Mucosa of stomach (tissue), 1 donor: ENCODE measurements around the gene ZDHHC7.

Source experiments
- H3K27me3 ChIP-seq: one replicate; pipeline ENCODE4 v1.7.0; 2013; ENCODE audit warnings: mild to moderate bottlenecking, low read length; ENCODE audit not compliant: control insufficient read depth, insufficient read depth
- H3K36me3 ChIP-seq: one replicate; pipeline ENCODE4 v1.7.0; 2013; ENCODE audit warnings: low read length; ENCODE audit not compliant: control insufficient read depth, insufficient read depth
- H3K4me1 ChIP-seq: one replicate; pipeline ENCODE4 v1.7.0; 2013; ENCODE audit warnings: mild to moderate bottlenecking, low read length; ENCODE audit not compliant: control insufficient read depth, insufficient read depth
- H3K4me3 ChIP-seq: one replicate; pipeline ENCODE4 v1.7.0; 2013; ENCODE audit warnings: low read length
- H3K9ac ChIP-seq: one replicate; pipeline ENCODE4 v1.7.0; 2013; ENCODE audit warnings: mild to moderate bottlenecking, low read length, moderate library complexity
- H3K9me3 ChIP-seq: one replicate; pipeline ENCODE4 v1.7.0; 2013; ENCODE audit warnings: mild to moderate bottlenecking, low read length, moderate library complexity; ENCODE audit not compliant: control insufficient read depth
- donor health status: Pancreatic carcinoma.

Gene ZDHHC7

DNA sequence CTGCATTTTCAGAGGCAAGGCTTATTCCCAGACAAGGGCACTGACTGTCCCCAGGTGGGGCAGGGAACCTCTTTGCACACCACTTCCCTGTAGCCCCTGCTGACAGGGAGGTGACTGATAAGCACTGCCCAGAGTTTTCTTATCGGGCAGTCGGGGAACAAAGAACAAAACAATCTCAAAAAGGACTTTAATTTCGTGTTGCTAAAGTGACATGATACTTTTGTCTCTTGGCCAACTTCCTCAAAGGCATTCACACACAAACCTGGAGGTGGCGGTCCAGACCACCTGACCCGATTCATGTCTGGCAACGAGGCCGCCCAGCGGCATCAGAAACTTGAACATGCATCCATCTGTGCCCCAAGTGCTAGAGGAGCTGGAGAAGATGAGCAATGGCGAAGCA, 28.9 kb downstream of the ZDHHC7 start:
- no peak overlapping the region for H3K4me3 ChIP-seq
- peaks cover 71% of the 10 kb centered on the region for H3K4me1 ChIP-seq
- H3K9ac ChIP-seq = peak overlapping the region; percentile 38
- peaks cover 28% of the 10 kb centered on the region for H3K36me3 ChIP-seq
- H3K27me3 ChIP-seq = no peaks in the 10 kb centered on the region
- H3K9me3 ChIP-seq = no peaks in the 10 kb centered on the region

- peaks cover 62% of the 10 kb centered on the region for H3K4me1 ChIP-seq
- H3K36me3 ChIP-seq = peaks cover 22% of the 10 kb centered on the region
- no peaks in the 10 kb centered on the region for H3K9me3 ChIP-seq
- H3K4me3 ChIP-seq = no peak overlapping the region
- H3K9ac ChIP-seq = no peak overlapping the region
- H3K27me3 ChIP-seq = no peaks in the 10 kb centered on the region
Observed at GRCh38 chr16:84979516-84979915, 31.8 kb downstream of the ZDHHC7 start.

DNA sequence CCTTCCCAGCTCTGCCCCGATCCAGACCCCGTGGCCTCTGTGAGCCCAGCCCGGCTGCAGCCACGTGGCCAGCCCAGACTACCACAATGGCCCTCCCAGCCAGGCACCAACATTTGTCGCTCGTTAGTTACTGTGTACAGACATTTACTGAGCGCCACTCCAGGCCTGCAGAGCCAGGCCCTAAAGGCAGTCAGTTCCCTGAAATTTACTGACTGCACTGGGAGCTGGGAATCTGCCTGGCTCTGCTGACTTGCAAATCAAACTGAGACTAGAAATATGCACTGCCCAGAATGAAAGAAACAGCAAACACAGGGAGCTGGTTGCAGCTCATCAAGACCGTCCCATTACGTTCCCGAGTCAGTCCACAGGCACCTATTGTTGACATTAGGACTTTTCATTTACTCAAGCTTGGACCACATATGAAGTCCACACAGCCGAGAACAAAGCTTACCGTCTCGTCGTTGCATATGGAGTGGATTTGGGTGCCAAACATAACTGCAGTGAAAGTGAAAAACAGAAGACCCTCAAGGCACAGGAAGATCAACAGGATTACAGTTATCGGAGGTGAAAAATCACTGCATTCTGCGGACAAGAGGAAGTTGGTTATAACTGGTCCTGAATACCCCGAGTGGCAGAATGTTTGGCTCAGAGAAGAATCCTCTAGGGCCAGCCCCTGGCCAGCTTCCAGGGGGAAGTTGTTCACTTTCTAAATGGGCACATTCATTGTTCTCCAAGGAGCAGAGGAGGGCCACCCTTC, 34.5 kb downstream of the ZDHHC7 start:
- no peaks in the 10 kb centered on the region for H3K27me3 ChIP-seq
- H3K4me3 ChIP-seq = no peak overlapping the region
- peaks cover 23% of the 10 kb centered on the region for H3K36me3 ChIP-seq
- H3K4me1 ChIP-seq = peaks cover 52% of the 10 kb centered on the region
- H3K9ac ChIP-seq = no peak overlapping the region
- H3K9me3 ChIP-seq = no peaks in the 10 kb centered on the region

- Histone ChIP-seq H3K9me3 (no peaks in the 10 kb centered on the region), H3K36me3 (peaks cover 16% of the 10 kb centered on the region), H3K9ac (no peak overlapping the region), H3K4me3 (no peak overlapping the region), H3K27me3 (no peaks in the 10 kb centered on the region), H3K4me1 (peaks cover 42% of the 10 kb centered on the region)
Observed at GRCh38 chr16:84975522-84975921, 35.8 kb downstream of the ZDHHC7 start.

GRCh38 chr16:84975066-84975465, 36.3 kb downstream of the ZDHHC7 start:
- H3K36me3 ChIP-seq = peaks cover 15% of the 10 kb centered on the region

DNA sequence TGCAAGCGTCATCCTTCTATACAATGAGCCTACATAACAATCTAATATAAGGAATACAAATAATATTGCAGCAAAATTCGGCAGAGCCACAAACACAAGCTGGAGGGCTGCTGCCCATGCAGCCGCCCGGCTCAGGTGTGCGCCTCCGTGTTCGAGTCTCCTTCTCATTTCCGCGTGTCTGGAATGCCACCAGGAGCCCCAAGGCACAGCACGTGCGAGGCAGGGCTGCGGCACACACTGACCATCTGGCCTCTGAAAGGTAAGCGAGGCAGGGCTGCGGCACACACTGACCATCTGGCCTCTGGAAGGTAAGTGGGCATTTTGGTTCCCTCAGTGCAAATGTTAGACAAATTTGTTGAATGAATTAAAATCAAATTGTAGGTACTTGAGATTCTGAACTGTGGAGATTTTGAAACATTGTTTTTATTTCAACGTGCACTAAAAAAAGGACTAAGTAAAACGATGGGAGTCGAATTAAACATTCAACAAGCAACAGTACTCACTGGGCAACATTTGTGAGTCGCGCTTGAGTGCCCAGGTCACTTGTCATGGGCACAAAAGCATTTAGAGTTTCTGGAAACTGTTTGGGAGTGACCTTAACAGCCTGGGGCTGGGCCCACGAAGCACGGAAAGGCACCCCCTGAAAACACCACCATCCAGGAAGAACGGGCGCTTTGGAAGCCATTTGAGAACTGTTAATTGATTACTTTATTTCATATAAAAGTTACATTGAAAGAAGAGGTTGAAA, 37.4 kb downstream of the ZDHHC7 start:
- H3K4me1 ChIP-seq = peaks cover 41% of the 10 kb centered on the region
- no peak overlapping the region for H3K9ac ChIP-seq
- H3K4me3 ChIP-seq = no peak overlapping the region
- H3K36me3 ChIP-seq = peaks cover 15% of the 10 kb centered on the region
- H3K27me3 ChIP-seq = no peaks in the 10 kb centered on the region
- H3K9me3 ChIP-seq = no peaks in the 10 kb centered on the region

More at GRCh38 chr16:84975066-84975465, 36.3 kb downstream of the ZDHHC7 start:
- Histone ChIP-seq H3K9me3 (no peaks in the 10 kb centered on the region), H3K4me3 (no peak overlapping the region), H3K9ac (no peak overlapping the region), H3K27me3 (no peaks in the 10 kb centered on the region), H3K4me1 (peaks cover 41% of the 10 kb centered on the region)

GRCh38 chr16:84973236-84973635, 38.1 kb downstream of the ZDHHC7 start:
- Histone ChIP-seq H3K9ac (peak overlapping the region; percentile 24), H3K4me3 (no peak overlapping the region), H3K27me3 (no peaks in the 10 kb centered on the region), H3K9me3 (no peaks in the 10 kb centered on the region), H3K4me1 (peaks cover 41% of the 10 kb centered on the region), H3K36me3 (peaks cover 15% of the 10 kb centered on the region)

DNA sequence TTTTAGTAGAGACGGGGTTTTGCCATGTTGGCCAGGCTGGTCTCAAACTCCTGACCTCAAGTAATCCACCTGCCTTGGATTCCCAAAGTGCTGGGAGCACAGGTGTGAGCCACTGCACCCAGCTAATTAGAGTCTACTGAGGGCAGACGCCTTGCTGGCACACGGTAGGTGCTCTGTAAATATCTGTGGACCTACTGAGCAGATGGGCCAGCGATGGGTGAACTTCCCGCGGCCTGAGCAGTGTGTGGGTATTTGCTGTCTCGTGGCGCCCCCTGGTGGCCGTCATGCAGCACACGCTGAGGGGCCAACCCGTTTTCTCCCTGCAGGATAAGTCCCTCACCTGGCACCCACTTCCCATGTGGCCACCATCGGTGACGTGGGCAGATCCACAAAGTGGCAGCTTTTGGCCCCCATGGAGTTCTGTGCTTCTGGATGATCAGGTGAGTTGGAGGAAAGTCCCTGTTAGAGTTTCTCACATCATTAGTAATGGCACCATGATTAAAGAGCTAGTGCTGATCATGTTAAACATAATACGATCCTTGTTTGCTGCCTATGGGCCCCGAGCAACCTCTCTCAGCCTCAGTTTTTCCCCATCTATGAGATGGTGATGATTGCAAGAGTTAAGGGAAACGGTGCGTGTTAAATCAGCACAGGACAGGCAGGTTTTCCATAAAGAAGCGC, 40.7 kb downstream of the ZDHHC7 start:
- H3K4me1 ChIP-seq = peaks cover 18% of the 10 kb centered on the region
- peaks cover 6% of the 10 kb centered on the region for H3K36me3 ChIP-seq
- H3K9me3 ChIP-seq = no peaks in the 10 kb centered on the region
- no peak overlapping the region for H3K4me3 ChIP-seq
- H3K9ac ChIP-seq = no peak overlapping the region
- no peaks in the 10 kb centered on the region for H3K27me3 ChIP-seq

GRCh38 chr16:84967828-84968227, 43.5 kb downstream of the ZDHHC7 start:
- H3K4me1 ChIP-seq = peaks cover 13% of the 10 kb centered on the region
- no peaks in the 10 kb centered on the region for H3K27me3 ChIP-seq
- H3K36me3 ChIP-seq = no peaks in the 10 kb centered on the region
- no peaks in the 10 kb centered on the region for H3K9me3 ChIP-seq
- H3K9ac ChIP-seq = no peak overlapping the region
- no peak overlapping the region for H3K4me3 ChIP-seq

- H3K4me1 ChIP-seq = peaks cover 5% of the 10 kb centered on the region
- no peaks in the 10 kb centered on the region for H3K36me3 ChIP-seq
- H3K4me3 ChIP-seq = no peak overlapping the region
- no peaks in the 10 kb centered on the region for H3K9me3 ChIP-seq
- H3K9ac ChIP-seq = no peak overlapping the region
- H3K27me3 ChIP-seq = no peaks in the 10 kb centered on the region
Observed at GRCh38 chr16:84965428-84966415, 45.6 kb downstream of the ZDHHC7 start.

DNA sequence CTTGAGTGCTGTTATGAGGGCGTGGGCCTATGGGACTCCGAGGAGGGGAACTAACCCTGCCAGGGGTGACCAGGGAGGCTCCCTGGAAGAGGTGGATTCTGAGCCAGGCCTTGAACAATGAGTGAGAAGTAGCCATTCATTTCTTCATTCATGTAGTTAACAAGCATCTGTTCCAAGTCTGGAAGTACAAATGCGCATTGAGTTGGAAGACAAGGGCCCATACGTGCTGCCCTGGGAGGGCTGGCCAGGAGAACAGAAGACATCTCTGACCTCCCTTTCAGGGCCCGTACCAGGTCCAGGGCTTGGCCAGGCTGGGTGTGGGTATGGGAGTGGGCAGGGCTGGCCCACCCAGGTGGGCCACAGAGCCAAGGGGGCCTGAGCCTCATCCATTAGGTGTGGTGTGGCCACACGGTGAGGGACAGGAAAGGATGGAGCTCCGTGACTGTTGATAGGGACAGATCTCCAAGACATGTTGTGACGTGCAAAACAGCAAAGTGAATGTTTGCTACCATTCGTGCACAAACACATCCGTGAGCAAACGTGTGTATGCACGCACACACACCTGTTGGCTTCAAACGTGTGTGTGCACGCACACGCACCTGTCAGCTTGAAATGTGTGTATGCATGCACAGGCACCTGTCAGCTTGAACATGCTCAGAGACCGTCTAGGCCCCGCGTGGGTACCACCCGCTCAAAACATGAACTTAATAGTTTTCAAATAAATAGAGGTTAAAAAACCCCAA, 46.8 kb downstream of the ZDHHC7 start:
- H3K4me1 ChIP-seq = no peaks in the 10 kb centered on the region
- no peaks in the 10 kb centered on the region for H3K9me3 ChIP-seq
- H3K27me3 ChIP-seq = no peaks in the 10 kb centered on the region
- H3K9ac ChIP-seq = no peak overlapping the region
- no peak overlapping the region for H3K4me3 ChIP-seq
- H3K36me3 ChIP-seq = no peaks in the 10 kb centered on the region
